HEK293T (cell line): ENCODE measurements around the gene PTPN3.
A peak's percentile ranks its signal among the peaks of the same experiment; 100 is the strongest.

Experiments
- CTCF ChIA-PET: fragments of 350-600 bp; formaldehyde crosslinking; extraction: SDS; loops from one replicate; lab custom pipeline; 2021; ENCODE audit warnings: antibody characterized with exemption, inconsistent platforms; lab: Yijun Ruan, JAX
- POLR2A ChIA-PET: fragments of 350-600 bp; formaldehyde crosslinking; extraction: SDS; loops from one replicate; lab custom pipeline; 2020; ENCODE audit warnings: antibody characterized with exemption, inconsistent platforms; lab: Yijun Ruan, JAX
- DNase-seq: peaks from one replicate; pipeline ENCODE4 v3.0.0; 2012; ENCODE audit warnings: mixed read lengths; ENCODE audit errors: extremely low spot score
- ARNT ChIP-seq: fragments of 450-650 bp; IDR thresholded peaks from 2 replicates; pipeline ENCODE4 v1.6.1; 2017; ENCODE audit warnings: mild to moderate bottlenecking
- BHLHE40 ChIP-seq: fragments of 450-650 bp; IDR thresholded peaks from 2 replicates; pipeline ENCODE4 v1.6.1; 2016; ENCODE audit warnings: mild to moderate bottlenecking, moderate library complexity, borderline replicate concordance
- CTBP1 ChIP-seq: fragments of 450-650 bp; IDR thresholded peaks from 2 replicates; pipeline ENCODE4 v1.6.1; 2016; ENCODE audit warnings: borderline replicate concordance
- ELF4 ChIP-seq: fragments of 450-650 bp; IDR thresholded peaks from 2 replicates; pipeline ENCODE4 v1.6.1; 2017; ENCODE audit warnings: antibody characterized with exemption
- FOXA1 ChIP-seq: fragments of 450-650 bp; IDR thresholded peaks from 2 replicates; pipeline ENCODE4 v1.6.1; 2016; ENCODE audit warnings: mild to moderate bottlenecking
- FOXM1 ChIP-seq: fragments of 450-650 bp; IDR thresholded peaks from 2 replicates; pipeline ENCODE4 v1.6.1; 2017; ENCODE audit warnings: mild to moderate bottlenecking, borderline replicate concordance
- HDGF ChIP-seq: fragments of 450-650 bp; IDR thresholded peaks from 2 replicates; pipeline ENCODE4 v1.6.1; 2017; ENCODE audit warnings: antibody characterized with exemption, borderline replicate concordance
- L3MBTL2 ChIP-seq: fragments of 450-650 bp; conservative IDR thresholded peaks from 2 replicates; pipeline ENCODE4 v1.6.1; 2016; ENCODE audit warnings: mild to moderate bottlenecking
- LEF1 ChIP-seq: fragments of 450-650 bp; IDR thresholded peaks from 2 replicates; pipeline ENCODE4 v1.6.1; 2017; ENCODE audit warnings: mild to moderate bottlenecking, borderline replicate concordance
- NFRKB ChIP-seq: fragments of 450-650 bp; IDR thresholded peaks from 2 replicates; pipeline ENCODE4 v1.6.1; 2016; ENCODE audit warnings: mild to moderate bottlenecking, moderate library complexity
- PKNOX1 ChIP-seq: fragments of 450-650 bp; IDR thresholded peaks from 2 replicates; pipeline ENCODE4 v1.6.1; 2016
- SP1 ChIP-seq: fragments of 450-650 bp; IDR thresholded peaks from 2 replicates; pipeline ENCODE4 v1.6.1; 2017
- SUZ12 ChIP-seq: fragments of 450-650 bp; IDR thresholded peaks from 2 replicates; pipeline ENCODE4 v1.6.1; 2016; ENCODE audit warnings: mild to moderate bottlenecking
- TARDBP ChIP-seq: fragments of 450-650 bp; IDR thresholded peaks from 2 replicates; pipeline ENCODE4 v1.6.1; 2016
- ZNF384 ChIP-seq: fragments of 450-650 bp; IDR thresholded peaks from 2 replicates; pipeline ENCODE4 v1.6.1; 2016

PTPN3 gene

GRCh38 chr9:109423877-109424276, 74.2 kb downstream of the PTPN3 start:
- no peak for DNase-seq
- no peak for TF ChIP-seq SP1
- TF ChIP-seq L3MBTL2, result no peak
- TF ChIP-seq ELF4, result no peak
- TF ChIP-seq FOXM1, result no peak
- no peak for TF ChIP-seq HDGF
- TF ChIP-seq BHLHE40, result no peak
- ChIA-PET CTCF (no interaction called here), POLR2A (no interaction called here)

GRCh38 chr9:109422641-109423040, 75.5 kb downstream of the PTPN3 start:
- ChIA-PET CTCF (interaction anchor here (0.8 kb wide), 1 partner anchor 47 kb away, joined by 5 read pairs; no protein-coding TSS in a partner anchor), POLR2A (no interaction called here)
- TF ChIP-seq CTBP1 (no peak), LEF1 (no peak), SUZ12 (no peak), ARNT (no peak), L3MBTL2 (no peak)
- no peak for DNase-seq

- DNase-seq, result no peak
- TF ChIP-seq BHLHE40, result no peak
- TF ChIP-seq ZNF384, result no peak
- no peak for TF ChIP-seq FOXM1
- TF ChIP-seq FOXA1, result no peak
- TF ChIP-seq PKNOX1, result 0 out of 2 replicates have a peak, but pooled peaks have one; percentile 8
- TF ChIP-seq SP1, result no peak
- TF ChIP-seq TARDBP, result no peak
- ChIA-PET POLR2A (no interaction called here), CTCF (no interaction called here)
Measured at GRCh38 chr9:109421026-109421970, 76.8 kb downstream of the PTPN3 start.

- ChIA-PET CTCF (no interaction called here), POLR2A (no interaction called here)
- TF ChIP-seq SUZ12 (no peak), SP1 (no peak), HDGF (no peak), LEF1 (no peak), CTBP1 (no peak)
- no peak for DNase-seq
Measured at GRCh38 chr9:109419531-109419930, 78.6 kb downstream of the PTPN3 start.

- CTCF ChIA-PET, result no interaction called here
- POLR2A ChIA-PET, result no interaction called here
- no peak for TF ChIP-seq SUZ12
- no peak for TF ChIP-seq ZNF384
- TF ChIP-seq NFRKB, result no peak
- TF ChIP-seq ELF4, result no peak
- TF ChIP-seq FOXA1, result no peak
- no peak for TF ChIP-seq PKNOX1
- TF ChIP-seq SP1, result no peak
- TF ChIP-seq ARNT, result no peak
- DNase-seq, result no peak
Measured at GRCh38 chr9:109418827-109419226, 79.3 kb downstream of the PTPN3 start.

GRCh38 chr9:109417585-109418544, 80.2 kb downstream of the PTPN3 start:
- CTCF ChIA-PET, result interaction anchor here (0.6 kb wide), 1 partner anchor 53 kb away, joined by 6 read pairs; no protein-coding TSS in a partner anchor
- POLR2A ChIA-PET, result no interaction called here
- TF ChIP-seq L3MBTL2 (no peak), HDGF (no peak), FOXM1 (no peak), PKNOX1 (no peak), SUZ12 (no peak)
- DNase-seq, result no peak
